GM08714 (cell line): Measurements from ENCODE around the gene ITGB1BP1.

Experiments used
- H3K4me3 ChIP-seq: fragments of 200-500 bp; sonication (Bioruptor generic); 2 replicates; pipeline ENCODE4 v1.5.1; 2014; ENCODE audit warnings: mild to moderate bottlenecking, low read length, inconsistent platforms
- ZNF274 ChIP-seq: IDR thresholded peaks from 2 replicates; pipeline ENCODE4 v1.6.1; 2012; ENCODE audit warnings: mild to moderate bottlenecking, low read depth, low read length

Gene ITGB1BP1

GRCh38 chr2:9441556-9441955 lies 18.2 kb upstream of the ITGB1BP1 start:
- no peak overlapping the region for H3K4me3 ChIP-seq
- TF ChIP-seq ZNF274, result no peak

GRCh38 chr2:9440058-9440727 lies 16.9 kb upstream of the ITGB1BP1 start:
- TF ChIP-seq ZNF274, result no peak
- no peak overlapping the region for H3K4me3 ChIP-seq

GRCh38 chr2:9439536-9439935 lies 16.2 kb upstream of the ITGB1BP1 start:
- H3K4me3 ChIP-seq, result no peak overlapping the region
- no peak for TF ChIP-seq ZNF274

GRCh38 chr2:9434489-9434888 lies 11.2 kb upstream of the ITGB1BP1 start:
- TF ChIP-seq ZNF274, result no peak
- no peak overlapping the region for H3K4me3 ChIP-seq

- no peak for TF ChIP-seq ZNF274
- no peak overlapping the region for H3K4me3 ChIP-seq
Measured at GRCh38 chr2:9430316-9431293, 7.3 kb upstream of the ITGB1BP1 start.

GRCh38 chr2:9428965-9429577 lies 5.7 kb upstream of the ITGB1BP1 start:
- TF ChIP-seq ZNF274, result no peak
- no peak overlapping the region for H3K4me3 ChIP-seq

GRCh38 chr2:9424447-9425164 lies 1.3 kb upstream of the ITGB1BP1 start:
- no peak for TF ChIP-seq ZNF274
- peak overlapping the region; percentile 78 for H3K4me3 ChIP-seq

GRCh38 chr2:9423922-9424272 lies 569 bp upstream of the ITGB1BP1 start:
- H3K4me3 ChIP-seq, result peak overlapping the region; percentile 78
- TF ChIP-seq ZNF274, result no peak

GRCh38 chr2:9422321-9423099 lies 818 bp downstream of the ITGB1BP1 start:
- H3K4me3 ChIP-seq, result peak overlapping the region; percentile 78
- TF ChIP-seq ZNF274, result no peak

- no peak for TF ChIP-seq ZNF274
- H3K4me3 ChIP-seq, result no peak overlapping the region
Measured at GRCh38 chr2:9420495-9420894, 2.8 kb downstream of the ITGB1BP1 start.

GRCh38 chr2:9419541-9419940 lies 3.8 kb downstream of the ITGB1BP1 start:
- H3K4me3 ChIP-seq, result no peak overlapping the region
- no peak for TF ChIP-seq ZNF274

- no peak for TF ChIP-seq ZNF274
- H3K4me3 ChIP-seq, result no peak overlapping the region
Measured at GRCh38 chr2:9418746-9419145, 4.6 kb downstream of the ITGB1BP1 start.

GRCh38 chr2:9417725-9418124 lies 5.6 kb downstream of the ITGB1BP1 start:
- H3K4me3 ChIP-seq, result no peak overlapping the region
- TF ChIP-seq ZNF274, result no peak
